Measurements from ENCODE around the gene PSEN2. TPM values are rescaled to one million over a fixed set of nuclear protein-coding genes. Genes with fewer than 3 reads are reported as not detected.

The PSEN2 gene
- total RNA-seq, 1 experiment from 2014 or later, result 6.6 TPM

GRCh38 chr1:226882187-226882586 is 11.8 kb downstream of the PSEN2 start:
- no peaks in the 10 kb centered on the region for H3K9me3 ChIP-seq (ENCODE audit: low read depth, low read length, poor library complexity, severe bottlenecking)
- CTCF ChIA-PET, result no interaction called here
- intact Hi-C loops (cut with micrococcal nuclease; ENCODE audit: unreplicated experiment), result no loop called here

GRCh38 chr1:226882631-226883409 is 12.4 kb downstream of the PSEN2 start:
- POLR2A ChIA-PET (ENCODE audit: low non-redundant PET), result interaction anchor here (0.7 kb wide), 1 partner anchor 24 kb away, joined by 3 read pairs; no protein-coding TSS in a partner anchor

More at GRCh38 chr1:226882187-226882586, 11.8 kb downstream of the PSEN2 start:
- no peaks in the 10 kb centered on the region for H3K4me1 ChIP-seq (ENCODE audit: insufficient read depth, low read length, poor library complexity, severe bottlenecking)
- no peaks in the 10 kb centered on the region for H3K36me3 ChIP-seq (ENCODE audit: insufficient read depth, low read length, poor library complexity, severe bottlenecking)
- no peaks in the 10 kb centered on the region for H3K27me3 ChIP-seq (replicated peaks; ENCODE audit: insufficient read depth, low read depth, low read length, poor library complexity)
- TF ChIP-seq CTCF (conservative IDR thresholded peaks at IDR 0.05; ENCODE audit: low read depth, low read length), result no peak
- TF ChIP-seq EZH2 (IDR thresholded peaks at IDR 0.05; ENCODE audit: borderline replicate concordance, low read depth, low read length, poor library complexity, severe bottlenecking), result no peak
- BruUV-seq (replicated peaks), result no TSS peak
- DNase-seq (ENCODE audit: low spot score), result no peak
- POLR2A ChIA-PET (ENCODE audit: low non-redundant PET), result no interaction called here
- no peak overlapping the region for H3K4me3 ChIP-seq (ENCODE audit: low read depth, low read length, poor library complexity, severe bottlenecking)
- no peak overlapping the region for H3K27ac ChIP-seq (ENCODE audit: low read depth, low read length, poor library complexity, severe bottlenecking)

GRCh38 chr1:226883630-226884029 is 13.2 kb downstream of the PSEN2 start:
- no peaks in the 10 kb centered on the region for H3K9me3 ChIP-seq (ENCODE audit: low read depth, low read length, poor library complexity, severe bottlenecking)
- no peak for TF ChIP-seq CTCF (conservative IDR thresholded peaks at IDR 0.05; ENCODE audit: low read depth, low read length)
- TF ChIP-seq EZH2 (IDR thresholded peaks at IDR 0.05; ENCODE audit: borderline replicate concordance, low read depth, low read length, poor library complexity, severe bottlenecking), result no peak
- no peak for DNase-seq (ENCODE audit: low spot score)
- intact Hi-C loops (cut with micrococcal nuclease; ENCODE audit: unreplicated experiment), result no loop called here
- BruUV-seq (replicated peaks), result no TSS peak
- CTCF ChIA-PET, result interaction anchor here (0.6 kb wide), 1 partner anchor 275 kb away, joined by 3 read pairs; no protein-coding TSS in a partner anchor
- H3K27ac ChIP-seq (ENCODE audit: low read depth, low read length, poor library complexity, severe bottlenecking), result no peak overlapping the region
- H3K27me3 ChIP-seq (replicated peaks; ENCODE audit: insufficient read depth, low read depth, low read length, poor library complexity), result no peaks in the 10 kb centered on the region
- H3K4me3 ChIP-seq (ENCODE audit: low read depth, low read length, poor library complexity, severe bottlenecking), result no peak overlapping the region
- H3K4me1 ChIP-seq (ENCODE audit: insufficient read depth, low read length, poor library complexity, severe bottlenecking), result no peaks in the 10 kb centered on the region
- POLR2A ChIA-PET (ENCODE audit: low non-redundant PET), result interaction anchor here (0.7 kb wide), 1 partner anchor 23 kb away, joined by 3 read pairs; no protein-coding TSS in a partner anchor
- no peaks in the 10 kb centered on the region for H3K36me3 ChIP-seq (ENCODE audit: insufficient read depth, low read length, poor library complexity, severe bottlenecking)

More at GRCh38 chr1:226882631-226883409, 12.4 kb downstream of the PSEN2 start:
- TF ChIP-seq EZH2 (IDR thresholded peaks at IDR 0.05; ENCODE audit: borderline replicate concordance, low read depth, low read length, poor library complexity, severe bottlenecking) (no peak), CTCF (conservative IDR thresholded peaks at IDR 0.05; ENCODE audit: low read depth, low read length) (no peak)
- DNase-seq (ENCODE audit: low spot score), result no peak
- Histone ChIP-seq H3K27me3 (replicated peaks; ENCODE audit: insufficient read depth, low read depth, low read length, poor library complexity) (no peaks in the 10 kb centered on the region), H3K27ac (ENCODE audit: low read depth, low read length, poor library complexity, severe bottlenecking) (no peak overlapping the region), H3K4me1 (ENCODE audit: insufficient read depth, low read length, poor library complexity, severe bottlenecking) (no peaks in the 10 kb centered on the region), H3K4me3 (ENCODE audit: low read depth, low read length, poor library complexity, severe bottlenecking) (no peak overlapping the region), H3K36me3 (ENCODE audit: insufficient read depth, low read length, poor library complexity, severe bottlenecking) (no peaks in the 10 kb centered on the region), H3K9me3 (ENCODE audit: low read depth, low read length, poor library complexity, severe bottlenecking) (no peaks in the 10 kb centered on the region)
- CTCF ChIA-PET, result no interaction called here
- no TSS peak for BruUV-seq (replicated peaks)
- intact Hi-C loops (cut with micrococcal nuclease; ENCODE audit: unreplicated experiment), result no loop called here

Measured in A673 (cell line).